HG03342 (cell line): ENCODE measurements around the gene DDR2.
"Not testable (repeated sequence)": the region's sequence is repeated elsewhere in the genome, so short reads cannot be mapped to it uniquely, and the experiment has no call there.

Source experiments
- ATAC-seq: cut with Tn5 transposase; IDR thresholded peaks from one replicate; pipeline ENCODE4 v1.9.1; 2021; ENCODE audit warnings: mild to moderate bottlenecking, moderate library complexity; ENCODE audit not compliant: unreplicated experiment

Gene DDR2

DNA sequence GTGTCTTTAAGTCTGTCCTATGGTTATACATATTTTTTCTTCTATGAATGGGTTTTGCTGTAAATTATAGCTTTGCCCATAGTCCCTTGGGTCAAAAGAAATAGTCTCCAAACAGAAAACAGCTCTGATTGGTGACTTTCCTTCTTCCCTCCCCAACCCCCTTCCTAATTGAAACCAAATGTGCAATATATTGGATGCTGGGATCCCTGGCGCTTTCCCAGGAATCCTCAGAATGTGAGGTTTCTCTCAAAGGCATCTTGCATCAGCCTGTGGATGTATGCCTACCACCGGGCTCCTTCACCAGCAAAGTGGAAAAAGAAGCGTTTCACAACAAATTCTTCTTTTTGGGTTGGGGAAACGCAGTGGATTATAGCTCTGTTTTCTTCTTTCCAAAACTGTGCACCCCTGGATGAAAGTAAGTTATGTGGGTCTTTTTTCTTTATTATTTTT lies at the start of gene DDR2:
DDR2 (plus strand) TSS at position 248 of the 450 bp plus-strand sequence. CDS start 86,600 bp downstream, outside the sequence.
- ATAC-seq: no peak

GRCh38 chr1:162582901-162583300 lies 49.4 kb upstream of the DDR2 start:
- ATAC-seq: not testable (repeated sequence)

- not testable (repeated sequence) for ATAC-seq
Measured at GRCh38 chr1:162585101-162585500, 47.2 kb upstream of the DDR2 start.

- ATAC-seq: no peak
Measured at GRCh38 chr1:162587347-162587746, 44.9 kb upstream of the DDR2 start.

DNA sequence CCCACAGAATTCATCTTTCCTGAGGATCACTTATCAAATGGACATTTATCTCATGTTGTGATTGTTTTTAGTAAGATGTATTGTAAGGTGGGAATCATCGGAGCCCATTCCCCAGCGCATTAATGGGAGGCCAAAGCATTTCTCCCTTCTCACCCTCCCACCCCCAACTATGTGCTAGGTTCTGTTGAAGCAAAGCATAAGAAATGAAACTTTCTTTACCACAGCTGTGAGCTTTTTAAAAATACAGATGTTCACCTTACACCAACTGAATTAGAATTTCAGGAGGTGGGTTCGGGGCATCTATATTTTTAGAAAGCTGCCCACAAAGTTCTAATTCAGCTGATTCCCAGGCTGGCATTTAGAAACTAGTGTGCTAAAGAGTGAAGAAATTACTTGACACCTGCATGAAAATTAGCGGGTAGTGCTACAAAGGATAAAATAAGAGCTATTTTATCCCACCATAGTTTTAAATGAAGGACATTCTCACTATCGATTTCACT lies 44.5 kb upstream of the DDR2 start:
- no peak for ATAC-seq

GRCh38 chr1:162590101-162590500 lies 42.2 kb upstream of the DDR2 start:
- ATAC-seq: no peak

DNA sequence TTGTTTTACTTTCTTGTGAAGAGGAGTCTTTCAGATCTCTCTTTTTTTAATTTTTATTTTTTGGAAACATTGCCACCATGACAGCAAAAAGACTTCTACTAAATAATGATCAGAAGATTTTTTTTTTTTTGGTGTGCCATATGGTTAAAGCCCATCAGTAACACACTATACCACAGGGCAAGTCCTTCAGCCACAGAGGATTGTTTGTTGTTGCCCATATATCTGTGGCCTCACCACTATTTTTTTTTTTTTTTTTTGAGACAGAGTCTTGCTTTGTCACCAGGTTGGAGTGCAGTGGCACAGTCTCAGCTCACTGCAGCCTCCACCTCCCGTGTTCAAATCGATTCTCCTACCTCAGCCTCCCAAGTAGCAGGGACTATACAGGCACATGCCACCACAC lies 41.6 kb upstream of the DDR2 start:
- ATAC-seq: no peak

GRCh38 chr1:162596514-162597170 lies 35.6 kb upstream of the DDR2 start:
- no peak for ATAC-seq

DNA sequence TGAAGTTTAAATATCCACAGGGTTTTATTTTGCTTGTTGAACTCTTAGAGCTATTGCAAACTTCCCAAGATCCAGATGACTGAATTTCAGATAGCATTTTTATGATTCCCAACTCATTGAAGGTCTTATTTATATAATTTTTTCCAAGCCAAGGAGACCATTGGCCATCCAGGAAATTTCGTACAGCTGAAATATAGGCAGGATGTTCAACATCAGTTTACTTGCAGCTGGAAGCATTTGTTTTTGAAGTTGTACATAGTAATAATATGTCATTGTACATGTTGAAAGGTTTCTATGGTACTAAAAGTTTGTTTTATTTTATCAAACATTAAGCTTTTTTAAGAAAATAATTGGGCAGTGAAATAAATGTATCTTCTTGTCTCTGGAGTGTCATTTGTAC lies 32.8 kb upstream of the DDR2 start:
- ATAC-seq: no peak

- not testable (repeated sequence) for ATAC-seq
Measured at GRCh38 chr1:162603117-162603516, 29.1 kb upstream of the DDR2 start.

GRCh38 chr1:162605225-162605927 lies 26.9 kb upstream of the DDR2 start:
- no peak for ATAC-seq

DNA sequence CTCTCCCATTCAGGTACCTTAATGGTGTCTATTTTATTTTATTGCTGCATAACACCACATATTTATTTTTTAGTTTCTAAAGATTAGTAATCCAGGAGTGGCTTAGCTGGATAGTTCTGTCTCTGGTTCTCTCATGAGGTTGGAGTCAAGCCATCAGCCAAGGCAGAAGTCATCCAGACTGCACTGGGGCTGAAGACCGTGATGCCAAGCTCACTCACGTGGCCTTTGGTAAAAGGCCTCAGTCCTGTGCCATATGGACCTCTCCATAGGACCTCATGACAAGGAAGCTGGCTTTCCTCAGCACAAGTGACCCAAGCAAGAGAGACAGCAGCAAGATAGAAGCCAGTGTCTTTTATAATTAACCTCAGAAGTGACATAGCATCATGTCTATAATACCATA lies 23.0 kb upstream of the DDR2 start:
- no peak for ATAC-seq

DNA sequence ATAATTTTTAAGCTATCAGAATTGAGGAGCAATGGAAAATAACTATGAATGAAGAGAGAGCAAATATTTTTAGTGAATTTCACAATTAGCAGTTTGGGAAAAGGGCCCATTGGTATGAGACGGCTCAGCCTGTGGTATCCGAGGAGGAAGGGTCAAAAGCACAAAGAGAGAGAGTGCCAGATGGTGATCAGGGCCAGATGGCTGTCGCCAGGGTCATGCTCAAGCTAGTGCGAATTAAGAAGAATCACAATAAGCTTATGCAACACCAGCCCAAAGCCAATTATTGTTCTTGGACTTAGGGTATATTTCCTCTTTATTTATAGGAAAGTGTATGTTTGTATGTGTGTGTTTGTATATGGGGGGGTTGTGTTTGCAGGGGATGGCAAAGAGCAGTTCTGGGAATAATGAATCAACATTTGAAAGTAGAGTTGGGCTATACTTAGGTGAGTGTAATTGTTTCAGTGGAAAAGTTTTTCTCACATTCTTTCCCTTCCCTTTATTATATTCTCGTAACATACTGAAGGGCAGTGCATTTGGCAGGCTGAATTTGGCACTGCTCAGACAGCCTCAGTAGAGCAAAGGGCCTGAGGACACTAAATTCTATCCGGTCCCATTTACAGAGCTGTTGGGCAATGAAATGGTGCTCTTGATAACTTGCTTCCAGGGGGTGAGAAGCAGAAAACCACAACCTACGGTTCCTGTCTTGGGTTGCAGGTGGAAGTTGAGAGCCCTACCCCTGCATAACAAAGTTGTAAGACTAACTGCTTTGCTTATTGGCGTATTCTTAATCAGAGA lies 19.5 kb upstream of the DDR2 start:
- no peak for ATAC-seq

GRCh38 chr1:162616848-162617247 lies 15.4 kb upstream of the DDR2 start:
- ATAC-seq: no peak

DNA sequence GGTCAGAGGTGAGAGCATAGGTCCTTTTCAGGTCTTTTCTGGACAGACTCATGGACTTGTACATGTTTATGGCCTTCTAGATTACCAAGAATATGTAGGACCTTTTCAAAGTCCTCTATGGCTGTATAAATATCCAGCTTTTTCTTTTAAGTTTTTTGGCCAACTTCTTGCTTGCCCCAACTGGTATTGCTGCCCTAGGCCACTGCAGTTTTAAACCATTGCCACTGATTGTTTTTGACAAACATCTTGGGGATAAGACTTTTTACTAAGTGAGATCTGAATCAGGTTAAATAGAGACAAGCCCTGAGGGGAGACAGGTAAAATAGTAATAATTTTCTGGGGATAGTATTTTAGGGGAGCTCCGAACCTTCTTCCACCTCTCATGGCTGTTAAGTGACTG lies 14.8 kb upstream of the DDR2 start:
- ATAC-seq: no peak

- ATAC-seq: no peak
Measured at GRCh38 chr1:162619076-162619475, 13.2 kb upstream of the DDR2 start.

DNA sequence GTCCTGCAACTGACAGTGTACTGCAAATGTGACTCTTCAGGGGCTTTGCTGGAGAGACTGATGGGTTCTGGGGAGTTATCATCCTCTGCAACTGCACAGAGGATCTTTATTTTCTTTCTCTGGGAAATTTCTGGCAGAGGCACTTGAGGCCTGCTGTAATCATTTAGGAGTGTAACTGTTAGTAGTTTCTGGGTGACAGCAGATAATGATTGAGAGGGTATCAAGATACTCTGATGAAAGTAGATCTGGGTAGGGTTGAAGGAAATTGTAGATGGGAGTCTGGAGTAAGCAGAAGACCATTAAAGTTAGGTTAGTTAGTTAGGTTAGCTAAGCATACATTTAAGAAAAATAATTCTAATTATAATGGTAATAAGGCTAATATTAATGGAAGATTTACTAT lies 11.0 kb upstream of the DDR2 start:
- ATAC-seq: no peak

GRCh38 chr1:162625679-162626078 lies 6.6 kb upstream of the DDR2 start:
- no peak for ATAC-seq

GRCh38 chr1:162626094-162626493 lies 6.2 kb upstream of the DDR2 start:
- ATAC-seq: no peak

- no peak for ATAC-seq
Measured at GRCh38 chr1:162626761-162627160, 5.5 kb upstream of the DDR2 start.

GRCh38 chr1:162627662-162628296 lies 4.5 kb upstream of the DDR2 start:
- ATAC-seq: no peak
